ENCODE measurements around the gene UBXN1.

UBXN1 gene

GRCh38 chr11:62719302-62719978 lies 40.6 kb upstream of the UBXN1 start:
- Histone ChIP-seq H3K79me2 (ENCODE audit: control insufficient read depth, low read length) (peaks cover 80% of the 10 kb centered on the region), H3K4me3 (ENCODE audit: low read length) (no peak overlapping the region), H3K9me2 (replicated peaks; ENCODE audit: control insufficient read depth, low read length) (no peaks in the 10 kb centered on the region), H3K9me3 (ENCODE audit: control insufficient read depth, insufficient read depth, low read length) (no peaks in the 10 kb centered on the region), H3K4me2 (ENCODE audit: low read length) (no peak overlapping the region), H3K27ac (ENCODE audit: low read depth, low read length) (no peak overlapping the region), H3K27me3 (ENCODE audit: control insufficient read depth, low read length) (no peaks in the 10 kb centered on the region), H3K4me1 (ENCODE audit: control insufficient read depth, low read length) (peaks cover 5% of the 10 kb centered on the region), H3F3A (ENCODE audit: control insufficient read depth, insufficient read depth) (peaks cover 20% of the 10 kb centered on the region), H4K20me1 (ENCODE audit: control insufficient read depth, insufficient read depth, low read depth, low read length) (peaks cover 6% of the 10 kb centered on the region; the same call in 1 of the 2 replicates), H3K36me3 (ENCODE audit: control insufficient read depth, low read length) (peaks cover 98% of the 10 kb centered on the region)
- no peak for TF ChIP-seq CTCF (IDR thresholded peaks at IDR 0.05; ENCODE audit: low read depth, low read length, poor library complexity, severe bottlenecking)
- no peak for TF ChIP-seq EZH2phosphoT487 (IDR thresholded peaks at IDR 0.05; ENCODE audit: borderline replicate concordance, low read length)

GRCh38 chr11:62716816-62717215 lies 37.9 kb upstream of the UBXN1 start:
- no peak overlapping the region for H3K4me2 ChIP-seq (ENCODE audit: low read length)
- TF ChIP-seq EZH2phosphoT487 (IDR thresholded peaks at IDR 0.05; ENCODE audit: borderline replicate concordance, low read length), result no peak
- TF ChIP-seq CTCF (IDR thresholded peaks at IDR 0.05; ENCODE audit: low read depth, low read length, poor library complexity, severe bottlenecking), result no peak
- H4K20me1 ChIP-seq (ENCODE audit: control insufficient read depth, insufficient read depth, low read depth, low read length), result no peaks in the 10 kb centered on the region
- no peaks in the 10 kb centered on the region for H3K9me2 ChIP-seq (replicated peaks; ENCODE audit: control insufficient read depth, low read length)
- H3K4me1 ChIP-seq (ENCODE audit: control insufficient read depth, low read length), result no peaks in the 10 kb centered on the region
- peaks cover 96% of the 10 kb centered on the region for H3K36me3 ChIP-seq (ENCODE audit: control insufficient read depth, low read length)
- no peaks in the 10 kb centered on the region for H3K9me3 ChIP-seq (ENCODE audit: control insufficient read depth, insufficient read depth, low read length)
- no peak overlapping the region for H3K27ac ChIP-seq (ENCODE audit: low read depth, low read length)
- H3K27me3 ChIP-seq (ENCODE audit: control insufficient read depth, low read length), result no peaks in the 10 kb centered on the region
- H3K79me2 ChIP-seq (ENCODE audit: control insufficient read depth, low read length), result peaks cover 54% of the 10 kb centered on the region
- H3K4me3 ChIP-seq (ENCODE audit: low read length), result no peak overlapping the region
- H3F3A ChIP-seq (ENCODE audit: control insufficient read depth, insufficient read depth), result peaks cover 44% of the 10 kb centered on the region

- Histone ChIP-seq H3K27me3 (ENCODE audit: control insufficient read depth, low read length) (no peaks in the 10 kb centered on the region), H3K36me3 (ENCODE audit: control insufficient read depth, low read length) (peaks cover 95% of the 10 kb centered on the region), H3K9me2 (replicated peaks; ENCODE audit: control insufficient read depth, low read length) (no peaks in the 10 kb centered on the region), H3K4me1 (ENCODE audit: control insufficient read depth, low read length) (no peaks in the 10 kb centered on the region), H3F3A (ENCODE audit: control insufficient read depth, insufficient read depth) (peaks cover 50% of the 10 kb centered on the region), H4K20me1 (ENCODE audit: control insufficient read depth, insufficient read depth, low read depth, low read length) (no peaks in the 10 kb centered on the region), H3K4me2 (ENCODE audit: low read length) (no peak overlapping the region), H3K9me3 (ENCODE audit: control insufficient read depth, insufficient read depth, low read length) (no peaks in the 10 kb centered on the region), H3K27ac (ENCODE audit: low read depth, low read length) (no peak overlapping the region), H3K79me2 (ENCODE audit: control insufficient read depth, low read length) (peaks cover 48% of the 10 kb centered on the region), H3K4me3 (ENCODE audit: low read length) (no peak overlapping the region)
- TF ChIP-seq CTCF (IDR thresholded peaks at IDR 0.05; ENCODE audit: low read depth, low read length, poor library complexity, severe bottlenecking), result no peak
- no peak for TF ChIP-seq EZH2phosphoT487 (IDR thresholded peaks at IDR 0.05; ENCODE audit: borderline replicate concordance, low read length)
These were observed 37.3 kb upstream of the UBXN1 start for GRCh38 chr11:62716206-62716605.

Data from DOHH2 (cell line).